IMR-90 (cell line): ENCODE data around the gene RGMB. TPM values are rescaled to one million over a fixed set of nuclear protein-coding genes. Genes with fewer than 3 reads are reported as not detected.

Source experiments
- ATAC-seq: fragments of 200-7000 bp; cut with Tn5 transposase; 2 replicates; pipeline ENCODE4 v1.9.1; 2020; ENCODE audit warnings: low read depth, mild to moderate bottlenecking, moderate library complexity
- BruUV-seq: library from RNA; stranded (reverse); fragments of 400-500 nt; replicated peaks from 2 replicates; lab custom pipeline; 2021; lab: Mats Ljungman, UMichigan
- CTCF ChIA-PET: fragments of 300-600 bp; formaldehyde crosslinking; extraction: SDS; loops from one replicate; lab custom pipeline; 2021; ENCODE audit warnings: antibody characterized with exemption; lab: Yijun Ruan, JAX
- POLR2A ChIA-PET: fragments of 300-600 bp; sonication (Branson Sonifier 250); formaldehyde crosslinking; loops from one replicate; lab custom pipeline; 2022; ENCODE audit warnings: antibody characterized with exemption; ENCODE audit not compliant: unreplicated experiment; lab: Charles Lee
- DNase-seq: peaks from one replicate; pipeline ENCODE4 v3.0.0; 2013
- H2AFZ ChIP-seq: replicated peaks from 2 replicates; pipeline ENCODE3; 2013; ENCODE audit warnings: low read length, mild to moderate bottlenecking; ENCODE audit not compliant: poor library complexity
- H2AK5ac ChIP-seq: 2 replicates; pipeline ENCODE4 v1.6.1; 2013; ENCODE audit warnings: low read depth, low read length, inconsistent platforms
- H2AK9ac ChIP-seq: replicated peaks from 2 replicates; pipeline ENCODE3; 2013; ENCODE audit warnings: mild to moderate bottlenecking, low read depth, low read length, moderate library complexity; ENCODE audit not compliant: poor library complexity
- H2BK120ac ChIP-seq: 2 replicates; pipeline ENCODE4 v1.6.1; 2013; ENCODE audit warnings: low read depth, low read length, inconsistent platforms
- H2BK15ac ChIP-seq: 3 replicates; pipeline ENCODE4 v1.6.1; 2013; ENCODE audit warnings: low read depth, low read length, inconsistent platforms
- H2BK20ac ChIP-seq: 2 replicates; pipeline ENCODE4 v1.6.1; 2013; ENCODE audit warnings: low read depth, mild to moderate bottlenecking, inconsistent platforms, low read length, moderate library complexity
- H2BK5ac ChIP-seq: 2 replicates; pipeline ENCODE4 v1.6.1; 2013; ENCODE audit warnings: mild to moderate bottlenecking, low read depth, low read length, inconsistent platforms; ENCODE audit not compliant: poor library complexity, severe bottlenecking
- H3K14ac ChIP-seq: replicated peaks from 2 replicates; pipeline ENCODE4 v1.6.1; 2013; ENCODE audit warnings: low read depth, low read length, inconsistent platforms
- H3K18ac ChIP-seq: 2 replicates; pipeline ENCODE4 v1.6.1; 2013; ENCODE audit warnings: low read depth, low read length, control low read depth
- H3K23ac ChIP-seq: 2 replicates; pipeline ENCODE4 v1.6.1; 2013; ENCODE audit warnings: low read depth, low read length, inconsistent platforms
- H3K27ac ChIP-seq: 2 replicates; pipeline ENCODE4 v1.5.1; 2013; ENCODE audit warnings: mild to moderate bottlenecking, control low read depth, low read length; ENCODE audit not compliant: insufficient read depth
- H3K27me3 ChIP-seq: 2 replicates; pipeline ENCODE4 v1.6.1; 2013; ENCODE audit warnings: low read length; ENCODE audit not compliant: control insufficient read depth, insufficient read depth
- H3K36me3 ChIP-seq: 2 replicates; pipeline ENCODE4 v1.6.1; 2013; ENCODE audit warnings: low read length, mixed read lengths; ENCODE audit not compliant: control insufficient read depth, insufficient read depth
- H3K4ac ChIP-seq: 2 replicates; pipeline ENCODE4 v1.6.1; 2013; ENCODE audit warnings: low read depth, low read length, inconsistent platforms
- H3K4me1 ChIP-seq: 2 replicates; pipeline ENCODE4 v1.6.1; 2013; ENCODE audit warnings: low read length, mixed read lengths; ENCODE audit not compliant: control insufficient read depth, insufficient read depth
- H3K4me2 ChIP-seq: 2 replicates; pipeline ENCODE4 v1.6.1; 2013; ENCODE audit warnings: low read depth, mild to moderate bottlenecking, control low read depth, low read length, moderate library complexity
- H3K4me3 ChIP-seq: 2 replicates; pipeline ENCODE4 v1.5.1; 2013; ENCODE audit warnings: low read depth, mild to moderate bottlenecking, control low read depth, low read length, moderate library complexity; ENCODE audit not compliant: insufficient read depth
- H3K56ac ChIP-seq: 2 replicates; pipeline ENCODE4 v1.6.1; 2013; ENCODE audit warnings: low read length, inconsistent platforms; ENCODE audit not compliant: insufficient read depth; ENCODE audit errors: extremely low read depth
- H3K79me1 ChIP-seq, 2 experiments: 2 replicates each; pipeline ENCODE4 v1.6.1; 2013; ENCODE audit warnings: low read length in 2 of 2, inconsistent platforms in 1 of 2, low read depth in 1 of 2
- H3K9ac ChIP-seq: 2 replicates; pipeline ENCODE4 v1.6.1; 2013; ENCODE audit warnings: low read depth, low read length, control low read depth
- H3K9me1 ChIP-seq: 2 replicates; pipeline ENCODE4 v1.6.1; 2013; ENCODE audit warnings: low read length, inconsistent platforms; ENCODE audit not compliant: insufficient read depth
- H3K9me3 ChIP-seq: 2 replicates; pipeline ENCODE4 v1.6.1; 2013; ENCODE audit warnings: low read length; ENCODE audit not compliant: control insufficient read depth, insufficient read depth
- H4K20me1 ChIP-seq: 2 replicates; pipeline ENCODE4 v1.6.1; 2013; ENCODE audit warnings: low read length, inconsistent platforms; ENCODE audit not compliant: insufficient read depth
- H4K5ac ChIP-seq: 2 replicates; pipeline ENCODE4 v1.6.1; 2013; ENCODE audit warnings: mild to moderate bottlenecking, low read depth, low read length, control low read depth
- H4K8ac ChIP-seq, 2 experiments: 2 replicates each; pipeline ENCODE4 v1.6.1; 2013; ENCODE audit warnings: low read depth in 2 of 2, low read length in 2 of 2, control low read depth in 1 of 2, inconsistent platforms in 1 of 2
- H4K91ac ChIP-seq: 2 replicates; pipeline ENCODE4 v1.6.1; 2013; ENCODE audit warnings: low read depth, low read length, inconsistent platforms; ENCODE audit not compliant: insufficient read depth
- BHLHE40 ChIP-seq: fragments of 150-350 bp; IDR thresholded peaks from 2 replicates; pipeline ENCODE4 v1.6.1; 2016; ENCODE audit warnings: mild to moderate bottlenecking, low read depth, low read length
- CEBPB ChIP-seq: IDR thresholded peaks from 2 replicates; pipeline ENCODE4 v1.6.1; 2012; ENCODE audit warnings: low read depth, low read length, improper control_type of control experiment
- CHD1 ChIP-seq: IDR thresholded peaks from 2 replicates; pipeline ENCODE4 v1.6.1; 2012; ENCODE audit warnings: low read depth, low read length, improper control_type of control experiment
- FOS ChIP-seq: fragments of 150-350 bp; IDR thresholded peaks from 2 replicates; pipeline ENCODE4 v1.6.1; 2016; ENCODE audit warnings: low read depth, low read length
- MAFK ChIP-seq: IDR thresholded peaks from 2 replicates; pipeline ENCODE4 v1.6.1; 2012; ENCODE audit warnings: low read depth, low read length, improper control_type of control experiment
- MAZ ChIP-seq: IDR thresholded peaks from 2 replicates; pipeline ENCODE4 v1.6.1; 2012; ENCODE audit warnings: low read depth, mild to moderate bottlenecking, low read length, improper control_type of control experiment, moderate library complexity, borderline replicate concordance
- MXI1 ChIP-seq: IDR thresholded peaks from 2 replicates; pipeline ENCODE4 v1.6.1; 2012; ENCODE audit warnings: low read depth, mild to moderate bottlenecking, low read length, moderate library complexity, borderline replicate concordance
- NFE2L2 ChIP-seq: fragments of 150-350 bp; IDR thresholded peaks from 2 replicates; pipeline ENCODE4 v1.6.1; 2016; ENCODE audit warnings: low read depth, mild to moderate bottlenecking, low read length
- RAD21 ChIP-seq: IDR thresholded peaks from 2 replicates; pipeline ENCODE4 v1.6.1; 2012; ENCODE audit warnings: low read length, improper control_type of control experiment
- SMC3 ChIP-seq: fragments of 150-350 bp; IDR thresholded peaks from 2 replicates; pipeline ENCODE4 v1.6.1; 2016; ENCODE audit warnings: low read depth, mild to moderate bottlenecking, antibody characterized with exemption, low read length, moderate library complexity
- WGBS, 2 experiments: methylation state at CpG; one replicate each; pipeline versions ENCODE4 v1.1.5 to v1.1.7; 2013; ENCODE audit warnings: missing lambda C conversion rate in 2 of 2; ENCODE audit not compliant: insufficient read length in 1 of 2; ENCODE audit errors: extremely low coverage in 2 of 2; 5-methylcytosine and 5-hydroxymethylcytosine counted together
- dilution Hi-C: fragments of 300-500 bp; cut with HindIII; formaldehyde crosslinking; loops from one replicate; pipeline ENCODE4 v1.14.3; 2018; ENCODE audit warnings: low sequenced_read_pairs; ENCODE audit not compliant: unreplicated experiment
- in situ Hi-C: fragments of 300-500 bp; cut with MboI; formaldehyde crosslinking; loops from 3 replicates; pipeline ENCODE4 v1.14.3; 2019; ENCODE audit warnings: low sequenced_read_pairs, inconsistent platforms, mixed read lengths
- intact Hi-C: fragments of 100-400 bp; cut with micrococcal nuclease; formaldehyde crosslinking; loops from 2 replicates; pipeline ENCODE4 v1.10.0; 2022
- polyA plus RNA-seq, 3 experiments: library from polyadenylated mRNA; depleted of rRNA; stranded (reverse); fragments of >200 nt; gene quantifications; 2 replicates each; pipeline ENCODE4 v1.2.3, GENCODE V29; 2012; ENCODE audit warnings: low replicate concordance in 1 of 3
- total RNA-seq: library from RNA; depleted of rRNA; stranded (reverse); fragments of >200 nt; gene quantifications from 2 replicates; pipeline ENCODE4 v1.2.3, GENCODE V29; 2012
- TF ChIP-seq, protein P1 (sequence below): fragments of 150-350 bp; IDR thresholded peaks from 2 replicates; pipeline ENCODE4 v1.6.1; 2017; ENCODE audit warnings: mild to moderate bottlenecking, antibody characterized with exemption, low read length, low read depth
- TF ChIP-seq, protein P2 (sequence below): conservative IDR thresholded peaks from 2 replicates; pipeline ENCODE4 v1.5.1; 2012; ENCODE audit warnings: mild to moderate bottlenecking, low read depth, low read length, improper control_type of control experiment
- TF ChIP-seq, protein P3 (sequence below): fragments of 150-350 bp; IDR thresholded peaks from 2 replicates; pipeline ENCODE4 v1.6.1; 2016; ENCODE audit warnings: low read depth, mild to moderate bottlenecking, low read length, moderate library complexity, borderline replicate concordance

The RGMB gene
- total and polyA plus RNA-seq, 2 of the 4 experiments (the other 2 are of a cell fraction): 74.4 to 129 TPM

GRCh38 chr5:98757978-98758377, 15.5 kb upstream of the RGMB start:
- dilution Hi-C loops: no loop called here

More at GRCh38 chr5:98757978-98758377, 15.5 kb upstream of the RGMB start:
- H3K4me1 ChIP-seq: no peaks in the 10 kb centered on the region
- H3K56ac ChIP-seq: no peak overlapping the region
- H2AFZ ChIP-seq: no peak overlapping the region
- no peak overlapping the region for H2AK5ac ChIP-seq
- no peak overlapping the region for H4K5ac ChIP-seq
- intact Hi-C loops (no loop called here), in situ Hi-C loops (no loop called here)
- CTCF ChIA-PET: no interaction called here
- H4K8ac ChIP-seq: no peak overlapping the region
- H3K36me3 ChIP-seq: no peaks in the 10 kb centered on the region
- no peaks in the 10 kb centered on the region for H4K20me1 ChIP-seq
- no peak overlapping the region for H3K23ac ChIP-seq
- no peak overlapping the region for H2AK9ac ChIP-seq
- H3K18ac ChIP-seq: no peak overlapping the region
- no peak overlapping the region for H3K4ac ChIP-seq
- H4K91ac ChIP-seq: no peak overlapping the region
- H3K27me3 ChIP-seq: no peaks in the 10 kb centered on the region
- DNase-seq: no peak
- no peak overlapping the region for H3K4me2 ChIP-seq
- BruUV-seq: no TSS peak
- H3K9ac ChIP-seq: no peak overlapping the region
- no peak overlapping the region for H2BK15ac ChIP-seq
- H3K14ac ChIP-seq: no peak overlapping the region
- H2BK120ac ChIP-seq: no peak overlapping the region
- H3K27ac ChIP-seq: no peak overlapping the region
- H2BK5ac ChIP-seq: no peak overlapping the region
- no peak for ATAC-seq
- POLR2A ChIA-PET: no interaction called here
- TF ChIP-seq SMC3 (no peak), BHLHE40 (no peak), MAFK (no peak), NFE2L2 (no peak), FOS (no peak), MAZ (no peak), RAD21 (no peak), CHD1 (no peak), MXI1 (no peak), CEBPB (no peak)
- TF ChIP-seq, protein P1, sequence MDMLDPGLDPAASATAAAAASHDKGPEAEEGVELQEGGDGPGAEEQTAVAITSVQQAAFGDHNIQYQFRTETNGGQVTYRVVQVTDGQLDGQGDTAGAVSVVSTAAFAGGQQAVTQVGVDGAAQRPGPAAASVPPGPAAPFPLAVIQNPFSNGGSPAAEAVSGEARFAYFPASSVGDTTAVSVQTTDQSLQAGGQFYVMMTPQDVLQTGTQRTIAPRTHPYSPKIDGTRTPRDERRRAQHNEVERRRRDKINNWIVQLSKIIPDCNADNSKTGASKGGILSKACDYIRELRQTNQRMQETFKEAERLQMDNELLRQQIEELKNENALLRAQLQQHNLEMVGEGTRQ: no peak
- TF ChIP-seq, protein P2, sequence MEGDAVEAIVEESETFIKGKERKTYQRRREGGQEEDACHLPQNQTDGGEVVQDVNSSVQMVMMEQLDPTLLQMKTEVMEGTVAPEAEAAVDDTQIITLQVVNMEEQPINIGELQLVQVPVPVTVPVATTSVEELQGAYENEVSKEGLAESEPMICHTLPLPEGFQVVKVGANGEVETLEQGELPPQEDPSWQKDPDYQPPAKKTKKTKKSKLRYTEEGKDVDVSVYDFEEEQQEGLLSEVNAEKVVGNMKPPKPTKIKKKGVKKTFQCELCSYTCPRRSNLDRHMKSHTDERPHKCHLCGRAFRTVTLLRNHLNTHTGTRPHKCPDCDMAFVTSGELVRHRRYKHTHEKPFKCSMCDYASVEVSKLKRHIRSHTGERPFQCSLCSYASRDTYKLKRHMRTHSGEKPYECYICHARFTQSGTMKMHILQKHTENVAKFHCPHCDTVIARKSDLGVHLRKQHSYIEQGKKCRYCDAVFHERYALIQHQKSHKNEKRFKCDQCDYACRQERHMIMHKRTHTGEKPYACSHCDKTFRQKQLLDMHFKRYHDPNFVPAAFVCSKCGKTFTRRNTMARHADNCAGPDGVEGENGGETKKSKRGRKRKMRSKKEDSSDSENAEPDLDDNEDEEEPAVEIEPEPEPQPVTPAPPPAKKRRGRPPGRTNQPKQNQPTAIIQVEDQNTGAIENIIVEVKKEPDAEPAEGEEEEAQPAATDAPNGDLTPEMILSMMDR: no peak
- TF ChIP-seq, protein P3, sequence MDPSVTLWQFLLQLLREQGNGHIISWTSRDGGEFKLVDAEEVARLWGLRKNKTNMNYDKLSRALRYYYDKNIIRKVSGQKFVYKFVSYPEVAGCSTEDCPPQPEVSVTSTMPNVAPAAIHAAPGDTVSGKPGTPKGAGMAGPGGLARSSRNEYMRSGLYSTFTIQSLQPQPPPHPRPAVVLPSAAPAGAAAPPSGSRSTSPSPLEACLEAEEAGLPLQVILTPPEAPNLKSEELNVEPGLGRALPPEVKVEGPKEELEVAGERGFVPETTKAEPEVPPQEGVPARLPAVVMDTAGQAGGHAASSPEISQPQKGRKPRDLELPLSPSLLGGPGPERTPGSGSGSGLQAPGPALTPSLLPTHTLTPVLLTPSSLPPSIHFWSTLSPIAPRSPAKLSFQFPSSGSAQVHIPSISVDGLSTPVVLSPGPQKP: no peak
- no peaks in the 10 kb centered on the region for H3K9me1 ChIP-seq
- H3K79me1 ChIP-seq: no peaks in the 10 kb centered on the region
- H3K9me3 ChIP-seq: no peaks in the 10 kb centered on the region
- WGBS, 2 experiments: no CpG with 5 or more reads among the region's 2 CpGs
- H3K4me3 ChIP-seq: no peak overlapping the region
- H2BK20ac ChIP-seq: no peak overlapping the region
